HL-60 (cell line): ENCODE results near the gene LPIN1.
A peak's percentile ranks its signal among the peaks of the same experiment; 100 is the strongest.
"Not testable (repeated sequence)": the region's sequence is repeated elsewhere in the genome, so short reads cannot be mapped to it uniquely, and the experiment has no call there.

Experiments
- DNase-seq, 2 experiments: peaks; one replicate each; pipeline ENCODE4 v3.0.0-alpha.2; 2010 to 2020; ENCODE audit warnings: low read depth in 1 of 2, low spot score in 1 of 2
- H3K27ac ChIP-seq: fragments of 250-450 bp; sonication (Bioruptor Pico); replicated peaks from 2 replicates; pipeline ENCODE4 v1.5.1; 2020; ENCODE audit warnings: mild to moderate bottlenecking, moderate library complexity
- H3K27me3 ChIP-seq: fragments of 250-450 bp; sonication (Bioruptor Pico); 2 replicates; pipeline ENCODE4 v1.5.1; 2021; ENCODE audit warnings: mild to moderate bottlenecking, moderate library complexity; ENCODE audit not compliant: insufficient read depth, poor library complexity, severe bottlenecking
- H3K4me3 ChIP-seq: replicated peaks from 2 replicates; pipeline ENCODE4 v1.5.1; 2011; ENCODE audit warnings: mild to moderate bottlenecking, control low read depth, low read length; ENCODE audit not compliant: insufficient read depth
- GABPA ChIP-seq: IDR thresholded peaks from 2 replicates; pipeline ENCODE4 v1.6.1; 2012; ENCODE audit warnings: low read depth
- POLR2AphosphoS5 ChIP-seq: IDR thresholded peaks from 2 replicates; pipeline ENCODE4 v1.6.1; 2012; ENCODE audit warnings: low read depth
- REST ChIP-seq: IDR thresholded peaks from 2 replicates; pipeline ENCODE4 v1.6.1; 2012; ENCODE audit warnings: low read depth; ENCODE audit not compliant: insufficient replicate concordance
- SPI1 ChIP-seq: IDR thresholded peaks from 2 replicates; pipeline ENCODE4 v1.6.1; 2012; ENCODE audit warnings: low read depth, mild to moderate bottlenecking, borderline replicate concordance
- TF ChIP-seq, protein P1 (sequence below): IDR thresholded peaks from one replicate; pipeline ENCODE4 v1.5.1; 2011; ENCODE audit warnings: low read length, control low read depth, inconsistent platforms; ENCODE audit not compliant: insufficient read depth

The LPIN1 gene

GRCh38 chr2:11732587-11732986 is 13.8 kb upstream of the LPIN1 start:
- DNase-seq, result no peak
- Histone ChIP-seq H3K4me3 (no peak overlapping the region), H3K27me3 (no peaks in the 10 kb centered on the region), H3K27ac (no peak overlapping the region)
- TF ChIP-seq GABPA, result no peak
- no peak for TF ChIP-seq POLR2AphosphoS5
- TF ChIP-seq, protein P1, sequence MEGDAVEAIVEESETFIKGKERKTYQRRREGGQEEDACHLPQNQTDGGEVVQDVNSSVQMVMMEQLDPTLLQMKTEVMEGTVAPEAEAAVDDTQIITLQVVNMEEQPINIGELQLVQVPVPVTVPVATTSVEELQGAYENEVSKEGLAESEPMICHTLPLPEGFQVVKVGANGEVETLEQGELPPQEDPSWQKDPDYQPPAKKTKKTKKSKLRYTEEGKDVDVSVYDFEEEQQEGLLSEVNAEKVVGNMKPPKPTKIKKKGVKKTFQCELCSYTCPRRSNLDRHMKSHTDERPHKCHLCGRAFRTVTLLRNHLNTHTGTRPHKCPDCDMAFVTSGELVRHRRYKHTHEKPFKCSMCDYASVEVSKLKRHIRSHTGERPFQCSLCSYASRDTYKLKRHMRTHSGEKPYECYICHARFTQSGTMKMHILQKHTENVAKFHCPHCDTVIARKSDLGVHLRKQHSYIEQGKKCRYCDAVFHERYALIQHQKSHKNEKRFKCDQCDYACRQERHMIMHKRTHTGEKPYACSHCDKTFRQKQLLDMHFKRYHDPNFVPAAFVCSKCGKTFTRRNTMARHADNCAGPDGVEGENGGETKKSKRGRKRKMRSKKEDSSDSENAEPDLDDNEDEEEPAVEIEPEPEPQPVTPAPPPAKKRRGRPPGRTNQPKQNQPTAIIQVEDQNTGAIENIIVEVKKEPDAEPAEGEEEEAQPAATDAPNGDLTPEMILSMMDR, result no peak
- no peak for TF ChIP-seq REST
- TF ChIP-seq SPI1, result no peak

- not testable (repeated sequence) for H3K27ac ChIP-seq, H3K27me3 ChIP-seq, H3K4me3 ChIP-seq, DNase-seq
Measured at GRCh38 chr2:11737852-11738251, 8.6 kb upstream of the LPIN1 start.

- no peak overlapping the region for H3K4me3 ChIP-seq
- no peak overlapping the region for H3K27ac ChIP-seq
- peak in 1 of 2 experiments; percentile 45 for DNase-seq
- H3K27me3 ChIP-seq, result no peaks in the 10 kb centered on the region
- TF ChIP-seq POLR2AphosphoS5, result no peak
- TF ChIP-seq GABPA, result no peak
- no peak for TF ChIP-seq REST
- TF ChIP-seq, protein P1, result no peak
- no peak for TF ChIP-seq SPI1
Measured at GRCh38 chr2:11738589-11739436, 7.6 kb upstream of the LPIN1 start.

DNA sequence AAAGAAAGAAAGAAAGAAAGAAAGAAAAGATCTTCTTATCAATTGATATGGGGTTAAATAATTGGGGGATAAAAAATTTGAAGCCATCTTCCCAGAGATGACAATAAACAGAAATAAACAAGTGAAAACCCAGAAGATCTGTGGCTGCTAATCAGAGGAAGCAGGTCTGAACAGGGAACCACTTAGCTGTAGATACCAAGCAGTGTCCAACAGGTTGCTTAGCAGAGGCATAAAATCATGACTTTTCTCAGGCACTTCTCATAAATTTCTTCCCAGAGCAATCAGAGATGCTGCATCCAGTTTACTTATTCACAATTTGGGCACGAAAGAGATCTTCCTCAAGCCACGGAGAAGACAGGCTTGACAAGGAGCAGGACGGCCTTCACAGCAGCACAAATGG is 5.7 kb upstream of the LPIN1 start:
- DNase-seq, result no peak
- Histone ChIP-seq H3K27me3 (no peaks in the 10 kb centered on the region), H3K4me3 (no peak overlapping the region), H3K27ac (no peak overlapping the region)
- TF ChIP-seq GABPA, result no peak
- TF ChIP-seq, protein P1, result no peak
